ELR (cell line): Measurements from ENCODE around the gene DENND1A.

ENCODE experiments used
- DNase-seq: peaks from one replicate; pipeline ENCODE4 v3.0.0-alpha.2; 2015; ENCODE audit warnings: low read depth

The DENND1A gene

GRCh38 chr9:123527981-123528380 lies 401.9 kb downstream of the DENND1A start:
- DNase-seq: no peak

GRCh38 chr9:123525957-123526356 lies 404.0 kb downstream of the DENND1A start:
- no peak for DNase-seq

DNA sequence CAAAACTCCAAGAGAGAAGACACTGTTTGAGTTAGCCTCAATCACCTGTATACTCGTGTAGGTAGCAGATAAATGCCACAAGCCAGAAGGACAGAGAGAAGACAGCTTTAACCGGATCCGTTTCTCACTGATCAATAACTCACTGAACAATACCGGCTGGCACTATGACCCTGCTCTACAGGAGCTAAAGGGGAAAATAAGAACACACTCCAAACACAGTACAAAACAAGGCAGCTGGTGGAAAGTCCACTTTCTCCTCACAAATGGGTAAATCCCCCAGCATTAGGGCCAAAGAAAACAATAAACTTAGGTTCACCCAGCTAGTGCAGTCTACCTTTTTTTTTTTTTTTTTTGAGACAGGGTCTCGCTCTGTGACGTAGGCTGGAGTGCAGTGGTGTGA lies 404.5 kb downstream of the DENND1A start:
- no peak for DNase-seq

DNA sequence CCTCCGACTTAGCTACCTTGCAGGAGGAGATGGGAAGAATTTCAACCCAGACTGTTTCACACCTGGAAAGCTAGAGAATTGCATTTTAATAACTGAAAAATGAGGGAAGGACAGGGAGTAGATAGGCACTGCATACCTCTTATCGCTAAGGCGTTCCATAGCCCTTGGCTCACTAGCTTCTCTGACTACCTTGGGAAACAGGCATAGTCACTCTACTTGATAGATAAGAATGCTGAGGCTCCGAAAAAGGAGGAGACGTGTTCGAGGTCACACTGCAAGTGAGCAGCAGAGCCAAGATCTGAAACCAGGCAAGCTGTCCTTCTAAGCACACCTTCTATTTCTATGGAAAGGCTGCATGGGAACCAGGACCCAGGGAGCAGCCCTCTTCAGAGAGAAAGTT lies 405.1 kb downstream of the DENND1A start:
- DNase-seq: no peak

DNA sequence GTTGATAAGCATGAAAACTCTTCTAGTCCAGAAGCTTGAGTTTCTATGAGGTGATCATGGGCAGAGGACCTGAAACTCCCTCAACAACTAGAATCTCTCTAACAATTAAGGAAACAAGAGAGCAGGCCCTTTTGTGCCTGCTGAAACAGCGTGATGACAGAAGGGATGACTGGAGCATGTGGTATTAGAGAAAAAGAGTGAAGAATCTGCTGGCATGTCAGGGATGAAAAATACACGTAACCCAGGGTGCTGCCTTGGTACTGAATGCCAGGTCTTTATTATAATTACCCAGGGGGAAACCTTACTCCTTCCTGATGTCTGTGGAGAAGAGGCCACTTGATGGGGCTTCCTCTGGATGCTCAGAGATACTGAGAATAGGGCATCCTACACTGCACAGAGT lies 406.1 kb downstream of the DENND1A start:
- no peak for DNase-seq

GRCh38 chr9:123523001-123523400 lies 406.9 kb downstream of the DENND1A start:
- DNase-seq: no peak

- DNase-seq: no peak
Measured at GRCh38 chr9:123522251-123522650, 407.7 kb downstream of the DENND1A start.

DNA sequence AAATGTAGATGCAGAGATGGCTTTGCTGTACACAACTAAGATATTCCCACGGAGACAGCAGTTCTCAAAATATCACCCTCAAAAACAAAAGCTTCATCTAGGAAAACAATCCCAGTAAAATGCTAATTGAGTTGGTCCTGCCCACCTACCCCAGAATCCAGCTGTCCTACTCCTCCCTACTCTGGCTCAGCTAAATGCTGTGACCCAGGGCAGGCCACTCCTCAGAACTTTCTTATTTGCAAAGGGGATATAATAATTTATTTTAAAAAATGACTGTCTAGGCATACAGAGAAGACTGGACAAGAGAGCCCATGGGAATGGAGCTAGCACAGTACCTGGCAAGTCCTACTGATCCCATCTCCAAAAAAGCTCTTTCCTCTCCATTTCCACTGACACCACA lies 411.6 kb downstream of the DENND1A start:
- no peak for DNase-seq

DNA sequence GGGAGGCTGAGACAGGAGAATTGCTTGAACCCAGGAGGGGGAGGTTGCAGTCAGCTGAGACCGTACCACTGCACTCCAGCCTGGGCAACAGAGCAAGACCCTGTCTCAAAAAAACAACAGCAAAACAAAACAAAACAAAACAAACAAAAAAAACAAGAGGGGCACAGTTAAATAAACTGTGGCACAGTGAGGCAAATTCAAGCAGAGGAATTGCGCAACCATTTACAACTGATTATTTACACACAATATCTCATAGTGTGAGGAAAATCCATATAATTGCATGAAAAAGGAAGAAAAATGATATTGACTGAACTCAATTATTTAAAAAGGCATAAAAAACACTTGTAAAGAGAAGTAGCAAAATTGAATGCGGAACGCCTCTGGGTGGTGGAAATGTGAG lies 412.4 kb downstream of the DENND1A start:
- DNase-seq: no peak

GRCh38 chr9:123514766-123515165 lies 415.2 kb downstream of the DENND1A start:
- no peak for DNase-seq

- no peak for DNase-seq
Measured at GRCh38 chr9:123513554-123513953, 416.4 kb downstream of the DENND1A start.

DNA sequence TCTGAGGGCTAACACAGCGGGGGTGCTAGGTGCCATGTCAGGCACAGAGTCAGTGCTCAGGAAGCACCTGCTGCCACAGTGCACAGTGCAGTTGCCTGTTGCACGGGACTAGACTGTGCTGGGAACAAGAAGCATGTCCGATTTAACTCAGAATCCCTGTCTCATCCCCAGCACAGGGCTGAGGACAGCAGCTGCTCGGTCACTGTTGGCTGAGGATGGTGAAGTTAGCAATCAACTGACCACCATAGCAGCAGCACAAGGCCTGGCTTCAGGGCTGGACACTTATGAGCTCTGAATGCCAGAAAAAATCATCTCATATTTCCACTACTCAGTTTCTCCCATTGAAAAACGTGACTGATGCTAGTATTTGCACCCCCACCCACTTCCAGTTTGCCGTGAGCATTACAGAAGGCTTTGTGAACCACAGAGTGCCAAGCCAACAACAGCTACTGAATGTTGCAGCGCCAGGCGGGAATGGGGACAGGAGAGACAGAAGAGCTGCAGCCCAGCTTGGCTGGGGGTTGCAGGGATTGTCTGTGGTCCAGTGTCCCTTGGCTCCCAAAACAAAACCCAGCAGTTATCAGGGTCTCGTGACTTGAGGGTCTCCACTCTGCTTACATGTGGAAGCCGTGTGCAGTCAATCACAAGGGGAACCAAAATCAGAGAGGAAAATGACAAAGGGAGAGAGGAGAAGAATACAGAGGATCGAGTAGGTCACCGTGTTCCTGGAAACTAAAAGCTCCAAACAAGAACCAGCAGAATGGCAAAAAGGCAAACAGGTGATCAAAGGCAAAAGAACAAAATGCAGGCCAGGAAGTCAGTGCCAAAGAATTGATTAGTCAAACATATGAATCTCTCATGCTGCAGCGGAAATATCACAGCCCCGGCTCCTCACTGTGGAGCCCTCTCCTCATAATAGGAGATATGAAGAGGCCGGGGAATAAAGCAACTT lies 418.3 kb downstream of the DENND1A start:
- no peak for DNase-seq

DNA sequence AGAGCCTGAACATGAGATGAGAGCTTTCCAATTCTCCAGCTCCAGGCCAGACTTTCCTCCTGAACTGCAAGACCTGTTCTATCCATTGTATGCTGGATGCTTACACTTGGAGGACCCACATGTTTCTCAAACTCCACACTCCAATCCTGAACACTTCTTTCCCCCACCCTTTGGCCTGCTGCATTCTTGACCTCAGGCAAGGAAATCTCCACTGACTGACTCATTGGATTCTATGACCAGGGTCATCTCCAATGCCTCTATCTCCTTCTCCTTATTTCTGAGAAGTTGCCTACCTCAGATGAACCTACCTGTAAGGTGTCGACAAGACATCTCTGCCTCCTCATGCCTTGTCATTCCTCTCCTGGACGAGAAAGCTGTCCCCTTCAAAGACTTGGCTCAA lies 420.3 kb downstream of the DENND1A start:
- DNase-seq: peak; percentile 10

DNA sequence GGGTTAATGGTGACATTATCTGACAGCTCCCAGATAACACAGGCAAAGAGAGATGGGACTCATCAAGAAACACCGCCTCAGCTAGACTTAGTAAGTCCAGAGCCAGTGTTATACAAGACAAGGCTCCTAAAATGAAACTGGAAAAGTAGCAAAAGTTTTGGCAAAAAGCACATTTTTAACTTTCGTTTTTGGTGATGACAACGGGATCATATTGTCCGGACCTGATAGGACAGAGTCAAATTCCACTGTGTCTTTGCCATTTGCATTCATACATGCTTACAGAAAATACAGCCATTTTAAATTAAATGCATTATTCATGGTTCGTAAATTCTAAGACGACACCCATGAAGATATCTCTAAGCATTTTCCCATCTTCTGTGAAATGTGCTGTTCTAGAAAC lies 421.9 kb downstream of the DENND1A start:
- DNase-seq: no peak

DNA sequence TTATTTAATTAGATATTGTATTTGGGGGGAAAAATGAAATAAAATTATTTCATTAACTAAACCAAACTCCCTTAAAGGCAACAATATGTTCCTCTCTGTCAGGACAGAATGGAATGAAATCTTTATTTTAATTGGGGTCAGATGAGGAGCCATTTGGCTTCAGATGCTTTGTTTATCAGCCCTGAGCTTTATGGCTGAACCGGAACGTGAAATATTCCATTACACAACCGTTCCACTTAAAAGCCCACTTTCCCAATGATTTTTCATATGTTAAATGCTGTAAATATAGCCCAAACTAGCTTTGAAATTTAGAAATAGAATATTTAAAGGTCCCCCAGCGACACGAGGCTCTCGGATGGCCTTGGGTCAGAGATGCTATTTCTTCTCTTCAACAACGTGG lies 424.4 kb downstream of the DENND1A start:
- no peak for DNase-seq

DNA sequence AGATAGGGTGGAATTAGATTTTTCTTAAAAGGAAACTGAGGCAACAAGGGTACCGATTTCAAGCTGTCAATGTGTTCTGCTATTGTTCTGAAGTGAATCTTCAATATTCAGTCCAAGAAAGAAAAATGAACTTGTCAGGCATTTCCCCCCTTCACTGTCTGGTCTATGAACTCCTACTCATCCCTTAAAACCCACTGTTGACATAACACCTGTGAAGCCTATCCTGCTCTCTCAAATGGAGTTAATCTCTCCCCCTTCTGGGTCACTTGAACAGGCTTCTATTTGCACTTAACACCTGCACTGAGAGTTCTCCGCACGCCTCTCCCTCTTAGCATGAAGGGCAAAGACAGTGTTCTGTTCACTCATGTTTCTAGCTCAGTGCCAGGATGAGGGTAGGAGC lies 429.6 kb downstream of the DENND1A start:
- DNase-seq: no peak

DNA sequence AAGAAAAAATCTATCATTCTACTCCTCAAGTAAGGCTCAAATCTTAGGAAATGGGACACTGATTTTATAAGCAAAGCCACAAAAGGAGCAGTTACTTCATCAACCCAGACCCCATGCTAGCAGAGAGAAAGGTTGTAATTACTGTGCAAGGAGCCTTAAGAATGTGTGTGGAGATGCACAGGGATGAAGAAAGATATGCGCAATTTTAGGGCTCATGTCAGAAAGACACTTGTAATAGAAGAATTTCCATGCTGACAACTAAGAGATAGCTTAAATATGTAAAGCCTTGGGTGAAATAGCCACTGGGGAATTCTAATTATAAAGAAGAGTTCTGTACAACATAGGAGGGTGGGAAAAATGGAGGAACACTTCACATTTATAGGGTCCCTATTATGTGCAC lies 432.1 kb downstream of the DENND1A start:
- DNase-seq: no peak

DNA sequence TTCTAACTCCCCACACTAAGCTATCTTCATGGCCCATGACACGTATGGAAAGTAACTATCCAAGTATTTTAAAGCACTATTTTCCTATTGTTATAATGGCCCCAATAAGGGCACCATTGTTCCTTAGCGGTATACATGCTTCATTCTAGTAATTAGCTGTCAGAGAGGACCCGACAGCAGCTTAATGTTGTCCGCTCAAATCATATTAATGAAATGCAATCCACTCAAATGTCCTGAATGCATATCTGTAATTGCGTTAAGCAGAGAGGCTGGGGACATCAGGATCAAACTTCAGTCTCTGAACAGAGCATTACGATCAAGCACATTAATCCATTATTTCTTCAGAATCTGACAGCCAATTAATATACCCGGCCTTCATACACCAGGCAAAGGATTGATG lies 434.2 kb downstream of the DENND1A start:
- no peak for DNase-seq

GRCh38 chr9:123493627-123494026 lies 436.3 kb downstream of the DENND1A start:
- no peak for DNase-seq

GRCh38 chr9:123490688-123491087 lies 439.2 kb downstream of the DENND1A start:
- DNase-seq: no peak

GRCh38 chr9:123488722-123489321 lies 441.1 kb downstream of the DENND1A start:
- no peak for DNase-seq

- DNase-seq: no peak
Measured at GRCh38 chr9:123487944-123488548, 441.9 kb downstream of the DENND1A start.

DNA sequence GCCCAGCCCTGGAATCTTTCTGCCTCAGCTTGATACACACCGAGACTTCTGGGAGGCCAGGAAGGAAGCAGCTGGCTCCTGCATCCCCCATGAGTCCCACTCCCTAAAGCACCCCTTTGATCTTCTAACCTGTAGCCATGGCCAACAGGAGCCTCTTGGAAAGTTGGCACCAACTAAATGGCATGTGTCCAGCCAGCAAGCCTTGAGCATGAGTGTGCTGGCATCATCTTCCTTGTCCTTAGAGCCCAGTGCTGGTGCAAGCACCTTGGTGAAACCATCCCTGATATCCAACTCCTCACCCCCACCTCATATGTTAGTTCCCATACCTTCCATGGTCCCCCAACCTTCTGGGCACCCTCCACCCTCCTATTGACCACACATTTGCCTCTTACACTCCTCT lies 443.5 kb downstream of the DENND1A start:
- no peak for DNase-seq
